HepG2 (cell line): Measurements from ENCODE around the gene ARL16. TPM values are rescaled to one million over a fixed set of nuclear protein-coding genes. Genes with fewer than 3 reads are reported as not detected.

Experiments used
- AGO1 ChIP-seq: fragments of 200-400 bp; formaldehyde crosslinking; IDR thresholded peaks from 2 replicates; pipeline ENCODE4 v1.6.1; 2017; ENCODE audit warnings: mild to moderate bottlenecking, low read depth, low read length, moderate library complexity; ENCODE audit not compliant: poor library complexity, severe bottlenecking
- FOXK2 ChIP-seq: fragments of 450-650 bp; IDR thresholded peaks from 2 replicates; pipeline ENCODE4 v1.6.1; 2016
- GLI4 ChIP-seq: sonication (generic); formaldehyde crosslinking; IDR thresholded peaks from 2 replicates; pipeline ENCODE4 v1.5.1; 2020; ENCODE audit warnings: missing genetic modification reagents, mild to moderate bottlenecking, moderate library complexity, borderline replicate concordance
- LCORL ChIP-seq, 2 experiments: fragments of 450-650 bp in 1 of 2; sonication (generic) in 1 of 2; formaldehyde crosslinking in 1 of 2; IDR thresholded peaks; 2 replicates each; pipeline versions ENCODE4 v1.5.0 to v1.6.1; 2017 to 2020; ENCODE audit warnings: antibody characterized with exemption in 1 of 2, missing genetic modification reagents in 1 of 2
- SP4 ChIP-seq: sonication (generic); formaldehyde crosslinking; IDR thresholded peaks from 2 replicates; pipeline ENCODE4 v1.8.1; 2023; ENCODE audit warnings: mild to moderate bottlenecking, missing genetic modification reagents
- THAP11 ChIP-seq: IDR thresholded peaks from 2 replicates; pipeline ENCODE4 v1.6.1; 2016; ENCODE audit warnings: missing biosample characterization, missing genetic modification reagents
- YY1 ChIP-seq: IDR thresholded peaks from 2 replicates; pipeline ENCODE4 v1.6.1; 2011; ENCODE audit warnings: low read length, low read depth, moderate library complexity, mild to moderate bottlenecking; ENCODE audit not compliant: insufficient read depth, insufficient replicate concordance
- ZNF260 ChIP-seq: sonication (generic); formaldehyde crosslinking; IDR thresholded peaks from 2 replicates; pipeline ENCODE4 v1.4.0; 2020; ENCODE audit warnings: missing genetic modification reagents, low read depth, mild to moderate bottlenecking, borderline replicate concordance
- ZNF441 ChIP-seq: sonication (generic); formaldehyde crosslinking; IDR thresholded peaks from 2 replicates; pipeline ENCODE4 v1.7.0; 2021; ENCODE audit warnings: missing genetic modification reagents, borderline replicate concordance
- ZNF460 ChIP-seq: sonication (generic); formaldehyde crosslinking; IDR thresholded peaks from 2 replicates; pipeline ENCODE4 v1.5.1; 2020; ENCODE audit warnings: missing genetic modification reagents, mild to moderate bottlenecking, borderline replicate concordance
- ZNF468 ChIP-seq: sonication (generic); formaldehyde crosslinking; IDR thresholded peaks from 2 replicates; pipeline ENCODE4 v1.8.0; 2022; ENCODE audit warnings: mild to moderate bottlenecking, moderate library complexity, missing genetic modification reagents
- ZNF607 ChIP-seq: sonication (generic); formaldehyde crosslinking; IDR thresholded peaks from 2 replicates; pipeline ENCODE4 v1.5.1; 2020; ENCODE audit warnings: missing genetic modification reagents, mild to moderate bottlenecking, borderline replicate concordance
- ZNF619 ChIP-seq: sonication (generic); formaldehyde crosslinking; IDR thresholded peaks from 2 replicates; pipeline ENCODE4 v1.4.0; 2020; ENCODE audit warnings: mild to moderate bottlenecking, missing genetic modification reagents
- ZNF713 ChIP-seq: sonication (generic); formaldehyde crosslinking; IDR thresholded peaks from 2 replicates; pipeline ENCODE4 v1.4.0; 2020; ENCODE audit warnings: mild to moderate bottlenecking, missing genetic modification reagents
- ZNF761 ChIP-seq: sonication (generic); formaldehyde crosslinking; conservative IDR thresholded peaks from 2 replicates; pipeline ENCODE4 v1.4.0; 2020; ENCODE audit warnings: mild to moderate bottlenecking, missing genetic modification reagents
- polyA plus RNA-seq, 8 experiments: library from polyadenylated mRNA; depleted of rRNA in 3 of 8; stranded (reverse) in 7 of 8; unstranded in 1 of 8; fragments of >200 nt; fragmentation: Illumina TruSeq in 4 of 8; extraction: Trizol in 4 of 8; gene quantifications; 2 replicates each; pipeline versions ENCODE4 v1.2.1 to v1.2.3, GENCODE V29; 2011 to 2016; ENCODE audit warnings: low read depth in 4 of 8, missing spikeins in 1 of 8, mixed read lengths in 1 of 8; ENCODE audit not compliant: insufficient read depth in 1 of 8
- total RNA-seq, 5 experiments: library from RNA; depleted of rRNA; stranded (reverse); fragments of >200 nt; fragmentation: Illumina TruSeq; extraction: Trizol; gene quantifications; 2 replicates each; pipeline ENCODE4 v1.2.3, GENCODE V29; 2016; ENCODE audit warnings: low read depth in 1 of 5
- TF ChIP-seq, protein P1 (sequence below), 2 experiments: fragments of 450-650 bp in 1 of 2; sonication (generic) in 1 of 2; formaldehyde crosslinking; IDR thresholded peaks; 2 replicates each; pipeline versions ENCODE4 v1.5.0 to v1.8.0; 2020 to 2022; ENCODE audit warnings: mild to moderate bottlenecking in 1 of 2, missing genetic modification reagents in 1 of 2
- TF ChIP-seq, protein P2 (sequence below): sonication (generic); formaldehyde crosslinking; IDR thresholded peaks from 2 replicates; pipeline ENCODE4 v1.8.1; 2023; ENCODE audit warnings: mild to moderate bottlenecking, moderate library complexity, missing genetic modification reagents
- TF ChIP-seq, protein P3 (sequence below): sonication (generic); formaldehyde crosslinking; IDR thresholded peaks from 2 replicates; pipeline ENCODE4 v1.5.1; 2020; ENCODE audit warnings: mild to moderate bottlenecking, moderate library complexity, missing genetic modification reagents
- TF ChIP-seq, protein P4 (sequence below): sonication (generic); formaldehyde crosslinking; IDR thresholded peaks from 2 replicates; pipeline ENCODE4 v1.4.0; 2020; ENCODE audit warnings: mild to moderate bottlenecking, missing genetic modification reagents
- TF ChIP-seq, protein P5 (sequence below): sonication (generic); formaldehyde crosslinking; IDR thresholded peaks from 2 replicates; pipeline ENCODE4 v1.5.1; 2020; ENCODE audit warnings: missing genetic modification reagents, mild to moderate bottlenecking, borderline replicate concordance

Gene ARL16
- total and polyA plus RNA-seq, 2 of the 13 experiments (the other 11 are each of a cell fraction or from before 2014, with no cell fraction given), result 20.8 to 30.8 TPM

DNA sequence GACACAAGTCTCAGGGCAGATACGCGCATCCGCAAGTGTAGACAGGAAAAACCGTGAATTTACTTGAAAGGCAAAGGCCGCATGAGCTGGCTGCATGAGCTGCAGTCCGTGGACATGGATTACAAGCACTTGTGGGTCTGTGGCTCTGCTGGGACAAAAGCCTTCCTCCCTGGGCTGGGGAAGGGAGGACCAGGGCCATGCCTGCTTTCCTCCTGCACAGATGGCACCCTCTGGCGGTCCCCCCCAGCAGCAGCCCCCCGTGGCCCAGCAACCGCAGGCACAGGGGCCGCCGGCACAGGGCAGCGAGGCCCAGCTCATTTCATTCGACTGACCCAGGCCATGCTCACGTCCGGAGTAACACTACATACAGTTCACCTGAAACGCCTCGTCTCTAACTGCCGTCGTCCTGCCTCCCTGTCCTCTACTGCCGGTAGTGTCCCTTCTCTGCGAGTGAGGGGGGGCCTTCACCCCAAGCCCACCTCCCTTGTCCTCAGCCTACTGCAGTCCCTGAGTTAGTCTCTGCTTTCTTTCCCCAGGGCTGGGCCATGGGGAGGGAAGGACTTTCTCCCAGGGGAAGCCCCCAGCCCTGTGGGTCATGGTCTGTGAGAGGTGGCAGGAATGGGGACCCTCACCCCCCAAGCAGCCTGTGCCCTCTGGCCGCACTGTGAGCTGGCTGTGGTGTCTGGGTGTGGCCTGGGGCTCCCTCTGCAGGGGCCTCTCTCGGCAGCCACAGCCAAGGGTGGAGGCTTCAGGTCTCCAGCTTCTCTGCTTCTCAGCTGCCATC, 17.9 kb upstream of the ARL16 start (continued):
- TF ChIP-seq, protein P1, sequence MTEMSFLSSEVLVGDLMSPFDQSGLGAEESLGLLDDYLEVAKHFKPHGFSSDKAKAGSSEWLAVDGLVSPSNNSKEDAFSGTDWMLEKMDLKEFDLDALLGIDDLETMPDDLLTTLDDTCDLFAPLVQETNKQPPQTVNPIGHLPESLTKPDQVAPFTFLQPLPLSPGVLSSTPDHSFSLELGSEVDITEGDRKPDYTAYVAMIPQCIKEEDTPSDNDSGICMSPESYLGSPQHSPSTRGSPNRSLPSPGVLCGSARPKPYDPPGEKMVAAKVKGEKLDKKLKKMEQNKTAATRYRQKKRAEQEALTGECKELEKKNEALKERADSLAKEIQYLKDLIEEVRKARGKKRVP (CRISPR knock-in tag; IDR thresholded peaks at IDR 0.05), result no peak
- TF ChIP-seq, protein P2, sequence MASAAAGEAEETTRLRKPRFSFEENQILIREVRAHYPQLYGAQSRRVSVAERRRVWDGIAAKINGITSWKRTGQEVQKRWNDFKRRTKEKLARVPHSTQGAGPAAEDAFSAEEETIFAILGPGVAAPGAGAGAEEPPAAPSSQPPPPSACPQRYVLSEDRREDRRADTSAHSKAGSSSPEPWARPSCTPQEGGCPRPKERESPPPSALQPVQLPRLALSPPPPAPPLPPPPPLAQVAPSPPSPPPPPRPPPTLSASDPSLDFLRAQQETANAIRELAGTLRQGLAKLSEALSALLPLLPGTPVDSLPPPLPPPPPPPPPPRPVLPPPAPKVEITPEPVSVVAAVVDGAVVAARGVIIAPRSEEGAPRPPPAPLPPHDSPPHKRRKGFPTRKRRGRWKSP, result no peak
- TF ChIP-seq ZNF460 (CRISPR knock-in tag) (no peak), ZNF468 (CRISPR knock-in tag) (no peak), GLI4 (CRISPR knock-in tag) (no peak), ZNF607 (CRISPR knock-in tag) (no peak), ZNF441 (CRISPR knock-in tag) (no peak), LCORL (IDR thresholded peaks at IDR 0.05) (no peak), LCORL (CRISPR knock-in tag; IDR thresholded peaks at IDR 0.05) (no peak), ZNF713 (CRISPR knock-in tag) (no peak), SP4 (CRISPR knock-in tag) (peak; percentile 14; the same call in 1 of the 2 replicates), ZNF619 (CRISPR knock-in tag) (no peak), AGO1 (peak; percentile 87), THAP11 (no peak; the same call in 1 of the 2 replicates), ZNF761 (CRISPR knock-in tag) (0 out of 2 replicates have a peak, but pooled peaks have one; percentile 59), YY1 (no peak), ZNF260 (no peak), FOXK2 (no peak)
- TF ChIP-seq, protein P3, sequence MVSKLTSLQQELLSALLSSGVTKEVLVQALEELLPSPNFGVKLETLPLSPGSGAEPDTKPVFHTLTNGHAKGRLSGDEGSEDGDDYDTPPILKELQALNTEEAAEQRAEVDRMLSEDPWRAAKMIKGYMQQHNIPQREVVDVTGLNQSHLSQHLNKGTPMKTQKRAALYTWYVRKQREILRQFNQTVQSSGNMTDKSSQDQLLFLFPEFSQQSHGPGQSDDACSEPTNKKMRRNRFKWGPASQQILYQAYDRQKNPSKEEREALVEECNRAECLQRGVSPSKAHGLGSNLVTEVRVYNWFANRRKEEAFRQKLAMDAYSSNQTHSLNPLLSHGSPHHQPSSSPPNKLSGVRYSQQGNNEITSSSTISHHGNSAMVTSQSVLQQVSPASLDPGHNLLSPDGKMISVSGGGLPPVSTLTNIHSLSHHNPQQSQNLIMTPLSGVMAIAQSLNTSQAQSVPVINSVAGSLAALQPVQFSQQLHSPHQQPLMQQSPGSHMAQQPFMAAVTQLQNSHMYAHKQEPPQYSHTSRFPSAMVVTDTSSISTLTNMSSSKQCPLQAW, result 0 out of 2 replicates have a peak, but pooled peaks have one; percentile 22
- TF ChIP-seq, protein P4, sequence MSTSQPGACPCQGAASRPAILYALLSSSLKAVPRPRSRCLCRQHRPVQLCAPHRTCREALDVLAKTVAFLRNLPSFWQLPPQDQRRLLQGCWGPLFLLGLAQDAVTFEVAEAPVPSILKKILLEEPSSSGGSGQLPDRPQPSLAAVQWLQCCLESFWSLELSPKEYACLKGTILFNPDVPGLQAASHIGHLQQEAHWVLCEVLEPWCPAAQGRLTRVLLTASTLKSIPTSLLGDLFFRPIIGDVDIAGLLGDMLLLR (CRISPR knock-in tag), result no peak
- TF ChIP-seq, protein P5, sequence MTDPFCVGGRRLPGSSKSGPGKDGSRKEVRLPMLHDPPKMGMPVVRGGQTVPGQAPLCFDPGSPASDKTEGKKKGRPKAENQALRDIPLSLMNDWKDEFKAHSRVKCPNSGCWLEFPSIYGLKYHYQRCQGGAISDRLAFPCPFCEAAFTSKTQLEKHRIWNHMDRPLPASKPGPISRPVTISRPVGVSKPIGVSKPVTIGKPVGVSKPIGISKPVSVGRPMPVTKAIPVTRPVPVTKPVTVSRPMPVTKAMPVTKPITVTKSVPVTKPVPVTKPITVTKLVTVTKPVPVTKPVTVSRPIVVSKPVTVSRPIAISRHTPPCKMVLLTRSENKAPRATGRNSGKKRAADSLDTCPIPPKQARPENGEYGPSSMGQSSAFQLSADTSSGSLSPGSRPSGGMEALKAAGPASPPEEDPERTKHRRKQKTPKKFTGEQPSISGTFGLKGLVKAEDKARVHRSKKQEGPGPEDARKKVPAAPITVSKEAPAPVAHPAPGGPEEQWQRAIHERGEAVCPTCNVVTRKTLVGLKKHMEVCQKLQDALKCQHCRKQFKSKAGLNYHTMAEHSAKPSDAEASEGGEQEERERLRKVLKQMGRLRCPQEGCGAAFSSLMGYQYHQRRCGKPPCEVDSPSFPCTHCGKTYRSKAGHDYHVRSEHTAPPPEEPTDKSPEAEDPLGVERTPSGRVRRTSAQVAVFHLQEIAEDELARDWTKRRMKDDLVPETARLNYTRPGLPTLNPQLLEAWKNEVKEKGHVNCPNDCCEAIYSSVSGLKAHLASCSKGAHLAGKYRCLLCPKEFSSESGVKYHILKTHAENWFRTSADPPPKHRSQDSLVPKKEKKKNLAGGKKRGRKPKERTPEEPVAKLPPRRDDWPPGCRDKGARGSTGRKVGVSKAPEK (CRISPR knock-in tag), result no peak
